HepG2 (cell line): Measurements from ENCODE around the gene BTAF1. TPM values are rescaled to one million over a fixed set of nuclear protein-coding genes. Genes with fewer than 3 reads are reported as not detected.

Experiments used
- CBX1 ChIP-seq: IDR thresholded peaks from one replicate; pipeline ENCODE4 v1.6.1; 2016; ENCODE audit warnings: antibody characterized with exemption, low read depth
- CSRNP1 ChIP-seq: sonication (generic); formaldehyde crosslinking; IDR thresholded peaks from 2 replicates; pipeline ENCODE4 v1.8.1; 2023; ENCODE audit warnings: mild to moderate bottlenecking, missing genetic modification reagents
- EZH2 ChIP-seq: conservative IDR thresholded peaks from 2 replicates; pipeline ENCODE4 v1.6.1; 2012; ENCODE audit warnings: mild to moderate bottlenecking, low read depth, low read length, moderate library complexity
- FUBP1 ChIP-seq: sonication (generic); formaldehyde crosslinking; IDR thresholded peaks from 2 replicates; pipeline ENCODE4 v1.5.1; 2020; ENCODE audit warnings: missing genetic modification reagents, mild to moderate bottlenecking, borderline replicate concordance
- HMGXB4 ChIP-seq, 2 experiments: sonication (generic) in 1 of 2; formaldehyde crosslinking in 1 of 2; IDR thresholded peaks; 2 replicates each; pipeline versions ENCODE4 v1.4.0 to v1.6.1; 2018 to 2020; ENCODE audit warnings: missing genetic modification reagents in 2 of 2, borderline replicate concordance in 1 of 2, low read depth in 1 of 2, mild to moderate bottlenecking in 1 of 2, missing biosample characterization in 1 of 2
- KAT8 ChIP-seq: IDR thresholded peaks from 2 replicates; pipeline ENCODE4 v1.6.1; 2016; ENCODE audit warnings: missing genetic modification reagents, missing compliant biosample characterization
- LBX2 ChIP-seq: sonication (generic); formaldehyde crosslinking; IDR thresholded peaks from 2 replicates; pipeline ENCODE4 v1.5.0; 2020; ENCODE audit warnings: missing genetic modification reagents, mild to moderate bottlenecking, borderline replicate concordance
- MED1 ChIP-seq: sonication (generic); formaldehyde crosslinking; IDR thresholded peaks from 2 replicates; pipeline ENCODE4 v1.4.0; 2020; ENCODE audit warnings: missing genetic modification reagents
- MXI1 ChIP-seq: IDR thresholded peaks from 3 replicates; pipeline ENCODE4 v1.6.1; 2012; ENCODE audit warnings: low read depth, low read length, inconsistent platforms, borderline replicate concordance
- NCOA1 ChIP-seq: sonication (generic); formaldehyde crosslinking; IDR thresholded peaks from 2 replicates; pipeline ENCODE4 v1.9.0; 2021; ENCODE audit warnings: missing genetic modification reagents
- NKX3-1 ChIP-seq: sonication (generic); formaldehyde crosslinking; IDR thresholded peaks from 2 replicates; pipeline ENCODE4 v1.5.0; 2020; ENCODE audit warnings: missing genetic modification reagents
- PRPF4 ChIP-seq: fragments of 200-400 bp; formaldehyde crosslinking; IDR thresholded peaks from 2 replicates; pipeline ENCODE4 v1.6.1; 2016; ENCODE audit warnings: low read length, low read depth; ENCODE audit not compliant: poor library complexity, severe bottlenecking
- SMAD9 ChIP-seq: sonication (generic); formaldehyde crosslinking; IDR thresholded peaks from 2 replicates; pipeline ENCODE4 v1.5.1; 2020; ENCODE audit warnings: mild to moderate bottlenecking, missing genetic modification reagents
- SP2 ChIP-seq: sonication (generic); formaldehyde crosslinking; IDR thresholded peaks from 2 replicates; pipeline ENCODE4 v1.5.1; 2020; ENCODE audit warnings: mild to moderate bottlenecking, missing genetic modification reagents
- SPEN ChIP-seq: sonication (generic); formaldehyde crosslinking; IDR thresholded peaks from 2 replicates; pipeline ENCODE4 v1.5.1; 2020; ENCODE audit warnings: low read depth, mild to moderate bottlenecking, missing genetic modification reagents
- U2AF2 ChIP-seq: fragments of 200-400 bp; formaldehyde crosslinking; IDR thresholded peaks from 2 replicates; pipeline ENCODE4 v1.6.1; 2017; ENCODE audit warnings: low read depth, mild to moderate bottlenecking, low read length
- ZNF136 ChIP-seq: sonication (generic); formaldehyde crosslinking; IDR thresholded peaks from 2 replicates; pipeline ENCODE4 v1.8.1; 2022; ENCODE audit warnings: low read depth, mild to moderate bottlenecking, moderate library complexity, missing genetic modification reagents
- ZNF296 ChIP-seq: sonication (generic); formaldehyde crosslinking; conservative IDR thresholded peaks from 2 replicates; pipeline ENCODE4 v1.5.0; 2020; ENCODE audit warnings: mild to moderate bottlenecking, missing genetic modification reagents
- ZNF441 ChIP-seq: sonication (generic); formaldehyde crosslinking; IDR thresholded peaks from 2 replicates; pipeline ENCODE4 v1.7.0; 2021; ENCODE audit warnings: missing genetic modification reagents, borderline replicate concordance
- ZNF616 ChIP-seq: sonication (generic); formaldehyde crosslinking; IDR thresholded peaks from 2 replicates; pipeline ENCODE4 v1.5.0; 2020; ENCODE audit warnings: low read depth, mild to moderate bottlenecking, missing genetic modification reagents
- ZSCAN22 ChIP-seq: sonication (generic); formaldehyde crosslinking; IDR thresholded peaks from 2 replicates; pipeline ENCODE4 v1.4.0; 2020; ENCODE audit warnings: mild to moderate bottlenecking, missing genetic modification reagents
- polyA plus RNA-seq, 8 experiments: library from polyadenylated mRNA; depleted of rRNA in 3 of 8; stranded (reverse) in 7 of 8; unstranded in 1 of 8; fragments of >200 nt; fragmentation: Illumina TruSeq in 4 of 8; extraction: Trizol in 4 of 8; gene quantifications; 2 replicates each; pipeline versions ENCODE4 v1.2.1 to v1.2.3, GENCODE V29; 2011 to 2016; ENCODE audit warnings: low read depth in 4 of 8, missing spikeins in 1 of 8, mixed read lengths in 1 of 8; ENCODE audit not compliant: insufficient read depth in 1 of 8
- total RNA-seq, 5 experiments: library from RNA; depleted of rRNA; stranded (reverse); fragments of >200 nt; fragmentation: Illumina TruSeq; extraction: Trizol; gene quantifications; 2 replicates each; pipeline ENCODE4 v1.2.3, GENCODE V29; 2016; ENCODE audit warnings: low read depth in 1 of 5

BTAF1 gene
- total and polyA plus RNA-seq, 2 of the 13 experiments (the other 11 are each of a cell fraction or from before 2014, with no cell fraction given) = 38.6 to 54.1 TPM

- TF ChIP-seq CSRNP1 (CRISPR knock-in tag) (peak; percentile 93; the same call in 1 of the 2 replicates), NCOA1 (CRISPR knock-in tag) (no peak), LBX2 (0 out of 2 replicates have a peak, but pooled peaks have one; percentile 70), ZNF296 (no peak), ZNF441 (peak; percentile 67; the same call in 1 of the 2 replicates), ZNF616 (CRISPR knock-in tag) (peak; percentile 86; the same call in 1 of the 2 replicates), SPEN (peak; percentile 89), MXI1 (peak; percentile 55; the same call in 2 of the 3 replicates), FUBP1 (CRISPR knock-in tag) (no peak; the same call in 1 of the 2 replicates), PRPF4 (no peak), CBX1 (peak; percentile 88), NKX3-1 (CRISPR knock-in tag) (0 out of 2 replicates have a peak, but pooled peaks have one; percentile 30), MED1 (CRISPR knock-in tag) (peak; percentile 74), SMAD9 (CRISPR knock-in tag) (no peak), EZH2 (no peak), SP2 (CRISPR knock-in tag) (0 out of 2 replicates have a peak, but pooled peaks have one; percentile 47), HMGXB4 (CRISPR knock-in tag; IDR thresholded peaks at IDR 0.05; ENCODE audit: borderline replicate concordance in 1 of 2, low read depth in 1 of 2) (peak; percentile 82 to 98; a peak in 3 of 4 replicates), KAT8 (CRISPR knock-in tag) (peak; percentile 98), U2AF2 (no peak), ZSCAN22 (CRISPR knock-in tag) (peak; percentile 59; the same call in 1 of the 2 replicates), ZNF136 (CRISPR knock-in tag) (no peak)
These were observed at the start of gene BTAF1 (continued) for GRCh38 chr10:91923371-91924211.
